GM12878 (cell line): ENCODE data around the gene COL4A3. TPM values are rescaled to one million over a fixed set of nuclear protein-coding genes. Genes with fewer than 3 reads are reported as not detected.

Source experiments
- ATAC-seq: fragments of 200-7000 bp; cut with Tn5 transposase; 3 replicates; pipeline ENCODE4 v1.9.1; 2020; ENCODE audit warnings: mild to moderate bottlenecking, moderate library complexity
- BruUV-seq: library from RNA; stranded (reverse); fragments of 400-500 nt; replicated peaks from 2 replicates; lab custom pipeline; 2021; lab: Mats Ljungman, UMichigan
- CTCF ChIA-PET: fragments of 300-600 bp; sonication (Branson Sonifier 250); formaldehyde crosslinking; extraction: SDS; loops from one replicate; lab custom pipeline; 2021; ENCODE audit warnings: inconsistent platforms; lab: Yijun Ruan, JAX
- POLR2A ChIA-PET: fragments of 350-600 bp; formaldehyde crosslinking; extraction: SDS; loops from one replicate; lab custom pipeline; 2021; ENCODE audit warnings: inconsistent platforms; lab: Charles Lee
- RAD21 ChIA-PET: fragments of 300-600 bp; sonication (Branson Sonifier 250); formaldehyde crosslinking; loops from one replicate; lab custom pipeline; 2023; ENCODE audit warnings: antibody characterized with exemption; ENCODE audit not compliant: unreplicated experiment; lab: Charles Lee
- SMC1A ChIA-PET: fragments of 300-600 bp; sonication (Branson Sonifier 250); formaldehyde crosslinking; loops from one replicate; lab custom pipeline; 2023; ENCODE audit not compliant: unreplicated experiment, uncharacterized antibody; lab: Charles Lee
- DNase-seq: peaks from one replicate; pipeline ENCODE4 v3.0.0-alpha.2; 2011; ENCODE audit warnings: low read depth, low spot score
- FAIRE-seq: peaks from 3 replicates; lab custom pipeline; 2011; peaks lifted over from hg19 to GRCh38; lab: Jason Lieb, UNC
- H2AFZ ChIP-seq: 2 replicates; pipeline ENCODE4 v1.6.0; 2011; ENCODE audit warnings: low read depth, low read length, control low read depth; ENCODE audit not compliant: control insufficient read depth
- H3K27ac ChIP-seq: 2 replicates; pipeline ENCODE4 v1.5.1; 2011; ENCODE audit warnings: control low read depth; ENCODE audit not compliant: control insufficient read depth, insufficient read depth
- H3K27me3 ChIP-seq, 2 experiments: replicated peaks in 1 of 2; 2 replicates each; pipeline versions ENCODE4 v1.6.0 to v1.6.1; 2011; ENCODE audit warnings: low read length in 1 of 2; ENCODE audit not compliant: control insufficient read depth in 2 of 2, insufficient read depth in 2 of 2
- H3K36me3 ChIP-seq, 2 experiments: 2 replicates each; pipeline ENCODE4 v1.5.1; 2011; ENCODE audit warnings: low read length in 1 of 2; ENCODE audit not compliant: control insufficient read depth in 2 of 2, insufficient read depth in 2 of 2
- H3K4me1 ChIP-seq: 2 replicates; pipeline ENCODE4 v1.6.1; 2011; ENCODE audit warnings: mild to moderate bottlenecking, low read length, moderate library complexity, mixed read lengths; ENCODE audit not compliant: control insufficient read depth, insufficient read depth
- H3K4me2 ChIP-seq: 2 replicates; pipeline ENCODE4 v1.6.0; 2011; ENCODE audit warnings: control low read depth; ENCODE audit not compliant: control insufficient read depth, insufficient read depth
- H3K4me3 ChIP-seq: fragments of 200-600 bp; sonication (generic); 2 replicates; pipeline ENCODE4 v1.5.1; 2016
- H3K79me2 ChIP-seq: 2 replicates; pipeline ENCODE4 v1.6.0; 2011; ENCODE audit warnings: low read length; ENCODE audit not compliant: control insufficient read depth, insufficient read depth
- H3K9ac ChIP-seq: 2 replicates; pipeline ENCODE4 v1.8.0; 2011; ENCODE audit warnings: low read length, control low read depth, mixed read lengths; ENCODE audit not compliant: control insufficient read depth, insufficient read depth
- H3K9me3 ChIP-seq: replicated peaks from 3 replicates; pipeline ENCODE4 v1.5.1; 2011; ENCODE audit warnings: mild to moderate bottlenecking, low read length; ENCODE audit not compliant: control insufficient read depth, insufficient read depth
- H4K20me1 ChIP-seq: 2 replicates; pipeline ENCODE4 v1.6.0; 2011; ENCODE audit not compliant: control insufficient read depth, insufficient read depth
- ASH2L ChIP-seq: fragments of 300-600, 200-600 bp; sonication (generic); IDR thresholded peaks from 2 replicates; pipeline ENCODE4 v1.6.1; 2017; ENCODE audit warnings: low read depth, mild to moderate bottlenecking, borderline replicate concordance
- BMI1 ChIP-seq: fragments of 450-650 bp; IDR thresholded peaks from 2 replicates; pipeline ENCODE4 v1.6.1; 2016; ENCODE audit warnings: mild to moderate bottlenecking, moderate library complexity, borderline replicate concordance
- DPF2 ChIP-seq: fragments of 450-650 bp; IDR thresholded peaks from 2 replicates; pipeline ENCODE4 v1.6.1; 2017; ENCODE audit warnings: mild to moderate bottlenecking
- JUNB ChIP-seq: IDR thresholded peaks from 2 replicates; pipeline ENCODE4 v1.6.1; 2016; ENCODE audit warnings: antibody characterized with exemption, mild to moderate bottlenecking
- MEF2A ChIP-seq: IDR thresholded peaks from 2 replicates; pipeline ENCODE4 v1.6.1; 2011; ENCODE audit warnings: low read depth, mild to moderate bottlenecking, low read length, moderate library complexity; ENCODE audit not compliant: insufficient read depth
- NBN ChIP-seq: fragments of 450-650 bp; IDR thresholded peaks from 2 replicates; pipeline ENCODE4 v1.6.1; 2016
- PKNOX1 ChIP-seq: fragments of 450-650 bp; IDR thresholded peaks from 2 replicates; pipeline ENCODE4 v1.6.1; 2016; ENCODE audit warnings: mild to moderate bottlenecking
- RUNX3 ChIP-seq: IDR thresholded peaks from 2 replicates; pipeline ENCODE4 v1.6.1; 2012; ENCODE audit warnings: low read length, inconsistent platforms
- SMC3 ChIP-seq: IDR thresholded peaks from 2 replicates; pipeline ENCODE4 v1.6.1; 2011; ENCODE audit warnings: low read length, improper control_type of control experiment, borderline replicate concordance
- SRF ChIP-seq, 2 experiments: IDR thresholded peaks; 2 replicates each; pipeline ENCODE4 v1.6.1; 2011; ENCODE audit warnings: low read depth in 2 of 2, low read length in 2 of 2, mild to moderate bottlenecking in 1 of 2, moderate library complexity in 1 of 2
- SUPT20H ChIP-seq: IDR thresholded peaks from 2 replicates; pipeline ENCODE4 v1.6.1; 2011; ENCODE audit warnings: low read depth, mild to moderate bottlenecking, low read length, moderate library complexity, borderline replicate concordance; ENCODE audit not compliant: control insufficient read depth
- TAF1 ChIP-seq: IDR thresholded peaks from 2 replicates; pipeline ENCODE4 v1.6.1; 2011; ENCODE audit warnings: mild to moderate bottlenecking, low read depth, low read length, borderline replicate concordance
- TCF12 ChIP-seq: IDR thresholded peaks from 2 replicates; pipeline ENCODE4 v1.6.1; 2011; ENCODE audit warnings: low read depth, mild to moderate bottlenecking, low read length
- YY1 ChIP-seq: IDR thresholded peaks from 2 replicates; pipeline ENCODE4 v1.6.1; 2011; ENCODE audit warnings: low read depth, mild to moderate bottlenecking, low read length
- WGBS: methylation state at CpG from one replicate; pipeline ENCODE4 v1.1.6; 2016; ENCODE audit warnings: low lambda C conversion rate; ENCODE audit not compliant: insufficient replicate concordance, insufficient coverage; ENCODE audit errors: missing lambda C conversion rate; 5-methylcytosine and 5-hydroxymethylcytosine counted together
- in situ Hi-C: fragments of 300-500 bp; cut with MboI; formaldehyde crosslinking; loops from 9 replicates; pipeline ENCODE4 v1.14.3; 2018; ENCODE audit warnings: mixed read lengths
- intact Hi-C: fragments of 100-400 bp; cut with micrococcal nuclease; formaldehyde crosslinking; loops from one replicate; pipeline ENCODE4 v1.14.2; 2022; ENCODE audit not compliant: unreplicated experiment
- polyA plus RNA-seq, 11 experiments: library from polyadenylated mRNA; depleted of rRNA in 4 of 11; unstranded in 6 of 11; stranded (reverse) in 5 of 11; fragments of >200 nt; fragmentation: Nextera tagmentation in 4 of 11; fragmentation: Illumina TruSeq in 1 of 11; extraction: Ambion mirVana in 4 of 11; extraction: Trizol in 1 of 11; gene quantifications; 1 replicate in 1 of 11; 2 replicates in 10 of 11; pipeline versions ENCODE4 v1.2.1 to v1.2.3, GENCODE V29; 2011 to 2016; ENCODE audit warnings: inconsistent platforms in 2 of 11, missing spikeins in 2 of 11, low read depth in 1 of 11
- total RNA-seq, 4 experiments: library from RNA; depleted of rRNA in 3 of 4; stranded (reverse); fragments of >200 nt in 3 of 4; fragmentation: Illumina TruSeq in 1 of 4; extraction: Trizol in 1 of 4; gene quantifications; 2 replicates each; pipeline versions ENCODE4 v1.2.1 to v1.2.3, GENCODE V29; 2013 to 2021

The COL4A3 gene
- total and polyA plus RNA-seq, 10 of the 15 experiments (the other 5 are each of a cell fraction or from before 2014, with no cell fraction given): 0.34 to 10.5 (median 3.8) TPM

GRCh38 chr2:227308784-227309183 is 144.4 kb downstream of the COL4A3 start:
- no peaks in the 10 kb centered on the region for H3K27me3 ChIP-seq
- intact Hi-C loops: no loop called here
- H3K9ac ChIP-seq: no peak overlapping the region
- no TSS peak for BruUV-seq
- H2AFZ ChIP-seq: no peak overlapping the region
- H3K4me1 ChIP-seq: peaks cover 9% of the 10 kb centered on the region; the same call in 1 of the 2 replicates
- peak; percentile 98 for FAIRE-seq
- ChIA-PET RAD21 (no interaction called here), CTCF (interaction anchor here (0.6 to 1.1 kb wide), 2 partner anchors 86 to 349 kb away, joined by 3 read pairs; no protein-coding TSS in a partner anchor)
- H3K36me3 ChIP-seq: no peaks in the 10 kb centered on the region; a peak in 1 of 4 replicates
- in situ Hi-C loops: no loop called here
- H3K4me3 ChIP-seq: no peak overlapping the region
- H3K4me2 ChIP-seq: peak overlapping the region; percentile 53
- no peaks in the 10 kb centered on the region for H3K9me3 ChIP-seq
- H3K27ac ChIP-seq: no peak overlapping the region; the same call in 1 of the 2 replicates
- no peaks in the 10 kb centered on the region for H4K20me1 ChIP-seq
- TF ChIP-seq RUNX3: peak; percentile 66
- TF ChIP-seq ASH2L: no peak
- no peak for TF ChIP-seq TAF1
- no peak for TF ChIP-seq NBN
- 0 out of 2 replicates have a peak, but pooled peaks have one; percentile 19 for TF ChIP-seq JUNB
- peak; percentile 63; the same call in 1 of the 2 replicates for TF ChIP-seq MEF2A
- 0 out of 2 replicates have a peak, but pooled peaks have one; percentile 15 for TF ChIP-seq TCF12
- no peak for TF ChIP-seq SRF (IDR thresholded peaks at IDR 0.05; ENCODE audit: low read depth in 2 of 2, low read length in 2 of 2)
- TF ChIP-seq YY1: 0 out of 2 replicates have a peak, but pooled peaks have one; percentile 47
- peak; percentile 43; the same call in 1 of the 2 replicates for TF ChIP-seq PKNOX1
- TF ChIP-seq SMC3: no peak
- no peak for TF ChIP-seq DPF2
- TF ChIP-seq BMI1: no peak
- TF ChIP-seq SUPT20H: no peak
- TF ChIP-seq, all 136 proteins: peak for 6
- SMC1A ChIA-PET: no interaction called here
- WGBS: 3% methylated on average over 4 of the region's 4 CpGs
- DNase-seq: no peak
- POLR2A ChIA-PET: no interaction called here
- H3K79me2 ChIP-seq: no peaks in the 10 kb centered on the region
- peak; percentile 85 for ATAC-seq
